GM12878 (cell line): ENCODE data around the gene SLC19A1. TPM values are rescaled to one million over a fixed set of nuclear protein-coding genes. Genes with fewer than 3 reads are reported as not detected.

Source experiments
- ATAC-seq: fragments of 200-7000 bp; cut with Tn5 transposase; 3 replicates; pipeline ENCODE4 v1.9.1; 2020; ENCODE audit warnings: mild to moderate bottlenecking, moderate library complexity
- BruUV-seq: library from RNA; stranded (reverse); fragments of 400-500 nt; replicated peaks from 2 replicates; lab custom pipeline; 2021; lab: Mats Ljungman, UMichigan
- CTCF ChIA-PET: fragments of 300-600 bp; sonication (Branson Sonifier 250); formaldehyde crosslinking; extraction: SDS; loops from one replicate; lab custom pipeline; 2021; ENCODE audit warnings: inconsistent platforms; lab: Yijun Ruan, JAX
- POLR2A ChIA-PET: fragments of 350-600 bp; formaldehyde crosslinking; extraction: SDS; loops from one replicate; lab custom pipeline; 2021; ENCODE audit warnings: inconsistent platforms; lab: Charles Lee
- RAD21 ChIA-PET: fragments of 300-600 bp; sonication (Branson Sonifier 250); formaldehyde crosslinking; loops from one replicate; lab custom pipeline; 2023; ENCODE audit warnings: antibody characterized with exemption; ENCODE audit not compliant: unreplicated experiment; lab: Charles Lee
- SMC1A ChIA-PET: fragments of 300-600 bp; sonication (Branson Sonifier 250); formaldehyde crosslinking; loops from one replicate; lab custom pipeline; 2023; ENCODE audit not compliant: unreplicated experiment, uncharacterized antibody; lab: Charles Lee
- DNase-seq: peaks from one replicate; pipeline ENCODE4 v3.0.0-alpha.2; 2011; ENCODE audit warnings: low read depth, low spot score
- FAIRE-seq: peaks from 3 replicates; lab custom pipeline; 2011; peaks lifted over from hg19 to GRCh38; lab: Jason Lieb, UNC
- H2AFZ ChIP-seq: 2 replicates; pipeline ENCODE4 v1.6.0; 2011; ENCODE audit warnings: low read depth, low read length, control low read depth; ENCODE audit not compliant: control insufficient read depth
- H3K27ac ChIP-seq: 2 replicates; pipeline ENCODE4 v1.5.1; 2011; ENCODE audit warnings: control low read depth; ENCODE audit not compliant: control insufficient read depth, insufficient read depth
- H3K27me3 ChIP-seq, 2 experiments: replicated peaks in 1 of 2; 2 replicates each; pipeline versions ENCODE4 v1.6.0 to v1.6.1; 2011; ENCODE audit warnings: low read length in 1 of 2; ENCODE audit not compliant: control insufficient read depth in 2 of 2, insufficient read depth in 2 of 2
- H3K36me3 ChIP-seq, 2 experiments: 2 replicates each; pipeline ENCODE4 v1.5.1; 2011; ENCODE audit warnings: low read length in 1 of 2; ENCODE audit not compliant: control insufficient read depth in 2 of 2, insufficient read depth in 2 of 2
- H3K4me1 ChIP-seq: 2 replicates; pipeline ENCODE4 v1.6.1; 2011; ENCODE audit warnings: mild to moderate bottlenecking, low read length, moderate library complexity, mixed read lengths; ENCODE audit not compliant: control insufficient read depth, insufficient read depth
- H3K4me2 ChIP-seq: 2 replicates; pipeline ENCODE4 v1.6.0; 2011; ENCODE audit warnings: control low read depth; ENCODE audit not compliant: control insufficient read depth, insufficient read depth
- H3K4me3 ChIP-seq: fragments of 200-600 bp; sonication (generic); 2 replicates; pipeline ENCODE4 v1.5.1; 2016
- H3K79me2 ChIP-seq: 2 replicates; pipeline ENCODE4 v1.6.0; 2011; ENCODE audit warnings: low read length; ENCODE audit not compliant: control insufficient read depth, insufficient read depth
- H3K9ac ChIP-seq: 2 replicates; pipeline ENCODE4 v1.8.0; 2011; ENCODE audit warnings: low read length, control low read depth, mixed read lengths; ENCODE audit not compliant: control insufficient read depth, insufficient read depth
- H3K9me3 ChIP-seq: replicated peaks from 3 replicates; pipeline ENCODE4 v1.5.1; 2011; ENCODE audit warnings: mild to moderate bottlenecking, low read length; ENCODE audit not compliant: control insufficient read depth, insufficient read depth
- H4K20me1 ChIP-seq: 2 replicates; pipeline ENCODE4 v1.6.0; 2011; ENCODE audit not compliant: control insufficient read depth, insufficient read depth
- BCL3 ChIP-seq: IDR thresholded peaks from 2 replicates; pipeline ENCODE4 v1.6.1; 2011; ENCODE audit warnings: borderline replicate concordance, low read depth, mild to moderate bottlenecking, moderate library complexity, low read length; ENCODE audit not compliant: insufficient read depth, poor library complexity, severe bottlenecking
- CHD2 ChIP-seq: IDR thresholded peaks from 2 replicates; pipeline ENCODE4 v1.6.1; 2011; ENCODE audit warnings: low read depth, low read length, improper control_type of control experiment, borderline replicate concordance
- EP300 ChIP-seq, 2 experiments: fragments of 150-350 bp in 1 of 2; IDR thresholded peaks; 2 replicates each; pipeline ENCODE4 v1.6.1; 2011 to 2012; ENCODE audit warnings: low read depth in 2 of 2, low read length in 2 of 2, borderline replicate concordance in 1 of 2, improper control_type of control experiment in 1 of 2, inconsistent platforms in 1 of 2; ENCODE audit not compliant: control insufficient read depth in 1 of 2
- KDM1A ChIP-seq: fragments of 200-600 bp; sonication (generic); IDR thresholded peaks from 2 replicates; pipeline ENCODE4 v1.6.1; 2016; ENCODE audit warnings: borderline replicate concordance
- MAX ChIP-seq: IDR thresholded peaks from 2 replicates; pipeline ENCODE4 v1.6.1; 2012; ENCODE audit warnings: low read depth, low read length, improper control_type of control experiment
- MEF2A ChIP-seq: IDR thresholded peaks from 2 replicates; pipeline ENCODE4 v1.6.1; 2011; ENCODE audit warnings: low read depth, mild to moderate bottlenecking, low read length, moderate library complexity; ENCODE audit not compliant: insufficient read depth
- SMAD1 ChIP-seq: fragments of 450-650 bp; IDR thresholded peaks from 2 replicates; pipeline ENCODE4 v1.6.1; 2018; ENCODE audit warnings: mild to moderate bottlenecking, low read depth; ENCODE audit not compliant: partially characterized antibody
- SRF ChIP-seq, 2 experiments: IDR thresholded peaks; 2 replicates each; pipeline ENCODE4 v1.6.1; 2011; ENCODE audit warnings: low read depth in 2 of 2, low read length in 2 of 2, mild to moderate bottlenecking in 1 of 2, moderate library complexity in 1 of 2
- STAT3 ChIP-seq: IDR thresholded peaks from 2 replicates; pipeline ENCODE4 v1.6.1; 2011; ENCODE audit warnings: low read depth, low read length, improper control_type of control experiment
- WRNIP1 ChIP-seq: IDR thresholded peaks from 2 replicates; pipeline ENCODE4 v1.6.1; 2011; ENCODE audit warnings: low read depth, low read length, improper control_type of control experiment, borderline replicate concordance
- YBX1 ChIP-seq: fragments of 450-650 bp; IDR thresholded peaks from 2 replicates; pipeline ENCODE4 v1.6.1; 2016; ENCODE audit warnings: antibody characterized with exemption
- ZBTB4 ChIP-seq: fragments of 450-650 bp; formaldehyde crosslinking; IDR thresholded peaks from 2 replicates; pipeline ENCODE4 v1.4.0; 2022; ENCODE audit warnings: mild to moderate bottlenecking, moderate library complexity
- WGBS: methylation state at CpG from one replicate; pipeline ENCODE4 v1.1.6; 2016; ENCODE audit warnings: low lambda C conversion rate; ENCODE audit not compliant: insufficient replicate concordance, insufficient coverage; ENCODE audit errors: missing lambda C conversion rate; 5-methylcytosine and 5-hydroxymethylcytosine counted together
- in situ Hi-C: fragments of 300-500 bp; cut with MboI; formaldehyde crosslinking; loops from 9 replicates; pipeline ENCODE4 v1.14.3; 2018; ENCODE audit warnings: mixed read lengths
- intact Hi-C: fragments of 100-400 bp; cut with micrococcal nuclease; formaldehyde crosslinking; loops from one replicate; pipeline ENCODE4 v1.14.2; 2022; ENCODE audit not compliant: unreplicated experiment
- polyA plus RNA-seq, 11 experiments: library from polyadenylated mRNA; depleted of rRNA in 4 of 11; unstranded in 6 of 11; stranded (reverse) in 5 of 11; fragments of >200 nt; fragmentation: Nextera tagmentation in 4 of 11; fragmentation: Illumina TruSeq in 1 of 11; extraction: Ambion mirVana in 4 of 11; extraction: Trizol in 1 of 11; gene quantifications; 1 replicate in 1 of 11; 2 replicates in 10 of 11; pipeline versions ENCODE4 v1.2.1 to v1.2.3, GENCODE V29; 2011 to 2016; ENCODE audit warnings: inconsistent platforms in 2 of 11, missing spikeins in 2 of 11, low read depth in 1 of 11
- total RNA-seq, 4 experiments: library from RNA; depleted of rRNA in 3 of 4; stranded (reverse); fragments of >200 nt in 3 of 4; fragmentation: Illumina TruSeq in 1 of 4; extraction: Trizol in 1 of 4; gene quantifications; 2 replicates each; pipeline versions ENCODE4 v1.2.1 to v1.2.3, GENCODE V29; 2013 to 2021
- TF ChIP-seq, protein P1 (sequence below): fragments of 150-350 bp; IDR thresholded peaks from 2 replicates; pipeline ENCODE4 v1.6.1; 2014; ENCODE audit warnings: mild to moderate bottlenecking, low read depth, low read length
- TF ChIP-seq, protein P2 (sequence below): IDR thresholded peaks from 2 replicates; pipeline ENCODE4 v1.6.1; 2011; ENCODE audit warnings: low read depth, mild to moderate bottlenecking, low read length, moderate library complexity, borderline replicate concordance; ENCODE audit errors: extremely low read depth

Gene SLC19A1
- total and polyA plus RNA-seq, 10 of the 15 experiments (the other 5 are each of a cell fraction or from before 2014, with no cell fraction given), result 0.42 to 49.7 (median 12.2) TPM

- ATAC-seq, result no peak
- intact Hi-C loops (loop anchor here (10.0 kb wide), 2 partner anchors 70 to 350 kb away; partner anchors contain the start of gene SLC19A1), in situ Hi-C loops (no loop called here)
- SMC1A ChIA-PET, result interaction anchor here (0.6 kb wide), 1 partner anchor 76 kb away, joined by 3 read pairs; no protein-coding TSS in a partner anchor
- no peak for DNase-seq
- Histone ChIP-seq H3K79me2 (no peaks in the 10 kb centered on the region), H3K9me3 (no peaks in the 10 kb centered on the region; the same call in 2 of the 3 replicates), H4K20me1 (no peaks in the 10 kb centered on the region), H3K9ac (no peak overlapping the region), H3K4me2 (no peak overlapping the region), H3K36me3 (no peaks in the 10 kb centered on the region), H3K27ac (no peak overlapping the region), H3K4me3 (no peak overlapping the region), H3K4me1 (peaks cover 6% of the 10 kb centered on the region; the same call in 1 of the 2 replicates), H2AFZ (no peak overlapping the region), H3K27me3 (no peaks in the 10 kb centered on the region)
- CTCF ChIA-PET, result no interaction called here
- BruUV-seq, result no TSS peak
- POLR2A ChIA-PET, result no interaction called here
- RAD21 ChIA-PET, result no interaction called here
- TF ChIP-seq ZBTB4 (no peak), SRF (IDR thresholded peaks at IDR 0.05; ENCODE audit: low read depth in 2 of 2, low read length in 2 of 2) (no peak), EP300 (IDR thresholded peaks at IDR 0.05; ENCODE audit: borderline replicate concordance in 1 of 2, control insufficient read depth in 1 of 2, low read depth in 2 of 2, low read length in 2 of 2) (no peak), WRNIP1 (no peak), KDM1A (no peak), STAT3 (no peak), BCL3 (no peak), SMAD1 (no peak), YBX1 (no peak), MAX (no peak), CHD2 (no peak), MEF2A (no peak)
- TF ChIP-seq, protein P1, sequence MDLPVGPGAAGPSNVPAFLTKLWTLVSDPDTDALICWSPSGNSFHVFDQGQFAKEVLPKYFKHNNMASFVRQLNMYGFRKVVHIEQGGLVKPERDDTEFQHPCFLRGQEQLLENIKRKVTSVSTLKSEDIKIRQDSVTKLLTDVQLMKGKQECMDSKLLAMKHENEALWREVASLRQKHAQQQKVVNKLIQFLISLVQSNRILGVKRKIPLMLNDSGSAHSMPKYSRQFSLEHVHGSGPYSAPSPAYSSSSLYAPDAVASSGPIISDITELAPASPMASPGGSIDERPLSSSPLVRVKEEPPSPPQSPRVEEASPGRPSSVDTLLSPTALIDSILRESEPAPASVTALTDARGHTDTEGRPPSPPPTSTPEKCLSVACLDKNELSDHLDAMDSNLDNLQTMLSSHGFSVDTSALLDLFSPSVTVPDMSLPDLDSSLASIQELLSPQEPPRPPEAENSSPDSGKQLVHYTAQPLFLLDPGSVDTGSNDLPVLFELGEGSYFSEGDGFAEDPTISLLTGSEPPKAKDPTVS, result no peak
- TF ChIP-seq, protein P2, sequence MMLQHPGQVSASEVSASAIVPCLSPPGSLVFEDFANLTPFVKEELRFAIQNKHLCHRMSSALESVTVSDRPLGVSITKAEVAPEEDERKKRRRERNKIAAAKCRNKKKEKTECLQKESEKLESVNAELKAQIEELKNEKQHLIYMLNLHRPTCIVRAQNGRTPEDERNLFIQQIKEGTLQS, result no peak
- FAIRE-seq, result no peak
- WGBS, result 66% methylated on average over 38 of the region's 43 CpGs
Measured at GRCh38 chr21:45475004-45475685, 67.1 kb downstream of the SLC19A1 start.
